HG03139 (cell line): ENCODE data around the gene FKBP3.
A peak's percentile ranks its signal among the peaks of the same experiment; 100 is the strongest.
"Not testable (repeated sequence)": the region's sequence is repeated elsewhere in the genome, so short reads cannot be mapped to it uniquely, and the experiment has no call there.

Source experiments
- ATAC-seq: cut with Tn5 transposase; IDR thresholded peaks from one replicate; pipeline ENCODE4 v1.9.1; 2021; ENCODE audit not compliant: unreplicated experiment

The FKBP3 gene

GRCh38 chr14:45114327-45114726 is 20.0 kb downstream of the FKBP3 start:
- ATAC-seq = no peak

- ATAC-seq = no peak
These were observed 21.1 kb downstream of the FKBP3 start for GRCh38 chr14:45112896-45113781.

GRCh38 chr14:45104561-45104960 is 29.7 kb downstream of the FKBP3 start:
- no peak for ATAC-seq

GRCh38 chr14:45103806-45104205 is 30.5 kb downstream of the FKBP3 start:
- no peak for ATAC-seq

GRCh38 chr14:45096218-45096617 is 38.1 kb downstream of the FKBP3 start:
- ATAC-seq = no peak

- no peak for ATAC-seq
These were observed 39.1 kb downstream of the FKBP3 start for GRCh38 chr14:45095143-45095542.

GRCh38 chr14:45094275-45094674 is 40.0 kb downstream of the FKBP3 start:
- ATAC-seq = no peak

- no peak for ATAC-seq
These were observed 42.6 kb downstream of the FKBP3 start for GRCh38 chr14:45091710-45092109.

GRCh38 chr14:45089813-45090212 is 44.5 kb downstream of the FKBP3 start:
- ATAC-seq = no peak

- ATAC-seq = no peak
These were observed 49.3 kb downstream of the FKBP3 start for GRCh38 chr14:45084946-45085346.

- ATAC-seq = peak; percentile 95
These were observed 50.1 kb downstream of the FKBP3 start, which contains the start of gene PRPF39 for GRCh38 chr14:45083976-45084722. Gene PRPF39, plus strand, starts transcription at chr14:45084116. Its CDS starts 11,124 bp downstream, at chr14:45095240.

- no peak for ATAC-seq
These were observed 50.7 kb downstream of the FKBP3 start for GRCh38 chr14:45083617-45083975.

- no peak for ATAC-seq
These were observed 51.9 kb downstream of the FKBP3 start for GRCh38 chr14:45082420-45082819.

- ATAC-seq = not testable (repeated sequence)
These were observed 53.2 kb downstream of the FKBP3 start for GRCh38 chr14:45081096-45081495.

GRCh38 chr14:45080416-45080968 is 53.8 kb downstream of the FKBP3 start:
- not testable (repeated sequence) for ATAC-seq

- no peak for ATAC-seq
These were observed 56.0 kb downstream of the FKBP3 start for GRCh38 chr14:45078323-45078722.

- ATAC-seq = no peak
These were observed 60.9 kb downstream of the FKBP3 start for GRCh38 chr14:45073231-45073879.

- ATAC-seq = no peak
These were observed 62.2 kb downstream of the FKBP3 start for GRCh38 chr14:45072126-45072525.

GRCh38 chr14:45070215-45070614 is 64.1 kb downstream of the FKBP3 start:
- no peak for ATAC-seq

- ATAC-seq = no peak
These were observed 65.9 kb downstream of the FKBP3 start for GRCh38 chr14:45068396-45068795.

GRCh38 chr14:45066667-45067066 is 67.6 kb downstream of the FKBP3 start:
- ATAC-seq = no peak
